HG03575 (cell line): ENCODE measurements around the gene DNAJA3.
"Not testable (repeated sequence)": the region's sequence is repeated elsewhere in the genome, so short reads cannot be mapped to it uniquely, and the experiment has no call there.

Experiments
- ATAC-seq: cut with Tn5 transposase; IDR thresholded peaks from one replicate; pipeline ENCODE4 v1.9.1; 2021; ENCODE audit not compliant: unreplicated experiment, insufficient number of reproducible peaks, low FRiP score; ENCODE audit errors: extremely low read depth

Gene DNAJA3

GRCh38 chr16:4386451-4386805, 39.2 kb upstream of the DNAJA3 start:
- ATAC-seq = no peak

GRCh38 chr16:4386951-4387565, 38.6 kb upstream of the DNAJA3 start:
- ATAC-seq = no peak

GRCh38 chr16:4387781-4388180, 37.9 kb upstream of the DNAJA3 start:
- ATAC-seq = no peak

- no peak for ATAC-seq
Measured at GRCh38 chr16:4388271-4389021, 37.2 kb upstream of the DNAJA3 start.

GRCh38 chr16:4389051-4389955, 36.4 kb upstream of the DNAJA3 start:
- ATAC-seq = no peak

GRCh38 chr16:4390266-4391260, 35.1 kb upstream of the DNAJA3 start:
- no peak for ATAC-seq

GRCh38 chr16:4391631-4392381, 33.9 kb upstream of the DNAJA3 start:
- ATAC-seq = no peak

GRCh38 chr16:4392382-4393239, 33.1 kb upstream of the DNAJA3 start:
- ATAC-seq = no peak

GRCh38 chr16:4393240-4393600, 32.4 kb upstream of the DNAJA3 start:
- ATAC-seq = no peak

- ATAC-seq = not testable (repeated sequence)
Measured at GRCh38 chr16:4393850-4394249, 31.8 kb upstream of the DNAJA3 start.

- no peak for ATAC-seq
Measured at GRCh38 chr16:4395055-4395726, 30.5 kb upstream of the DNAJA3 start.

- no peak for ATAC-seq
Measured at GRCh38 chr16:4399001-4399730, 26.5 kb upstream of the DNAJA3 start.

GRCh38 chr16:4401094-4401501, 24.6 kb upstream of the DNAJA3 start:
- no peak for ATAC-seq

- no peak for ATAC-seq
Measured at GRCh38 chr16:4401510-4401909, 24.2 kb upstream of the DNAJA3 start.

- ATAC-seq = no peak
Measured at GRCh38 chr16:4402439-4403132, 23.1 kb upstream of the DNAJA3 start.
